Activated naive CD4-positive, alpha-beta T cell treated with anti-CD3 and anti-CD28 coated beads, Interleukin-2, amount 50 U/mL, for 16 hours (primary cell): ENCODE data around the gene WNT2.
"Not testable (repeated sequence)": the region's sequence is repeated elsewhere in the genome, so short reads cannot be mapped to it uniquely, and the experiment has no call there.

Experiments
- DNase-seq: peaks from one replicate; pipeline ENCODE4 v3.0.0-alpha.2; 2020

Gene WNT2

GRCh38 chr7:117251687-117252086, 71.2 kb downstream of the WNT2 start:
- no peak for DNase-seq

- DNase-seq, result no peak
Measured at GRCh38 chr7:117250801-117251200, 72.1 kb downstream of the WNT2 start.

- no peak for DNase-seq
Measured at GRCh38 chr7:117250245-117250644, 72.6 kb downstream of the WNT2 start.

DNA sequence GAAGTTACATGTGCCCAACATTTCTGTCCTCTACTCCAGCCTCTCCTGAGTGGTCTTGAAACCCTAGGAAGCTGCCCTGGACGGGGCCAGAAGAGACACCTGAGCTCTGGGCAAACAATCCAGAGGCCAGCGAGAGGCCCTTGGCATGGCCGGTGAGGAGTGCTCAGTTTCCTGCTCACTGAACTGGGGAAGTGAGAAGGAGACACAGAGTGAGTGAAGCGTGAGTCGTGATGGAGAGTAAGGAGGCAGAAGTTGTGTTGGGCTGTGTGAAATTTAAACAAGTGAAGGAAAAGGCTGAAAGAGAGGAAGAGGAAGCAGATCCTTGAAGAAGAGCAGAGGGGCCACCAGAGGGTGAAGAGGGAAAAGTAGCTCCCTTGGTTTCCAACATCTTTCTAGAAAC, 73.2 kb downstream of the WNT2 start:
- no peak for DNase-seq

GRCh38 chr7:117248829-117249228, 74.0 kb downstream of the WNT2 start:
- no peak for DNase-seq

- DNase-seq, result no peak
Measured at GRCh38 chr7:117247809-117248208, 75.0 kb downstream of the WNT2 start.

- DNase-seq, result not testable (repeated sequence)
Measured at GRCh38 chr7:117245703-117246102, 77.2 kb downstream of the WNT2 start.

DNA sequence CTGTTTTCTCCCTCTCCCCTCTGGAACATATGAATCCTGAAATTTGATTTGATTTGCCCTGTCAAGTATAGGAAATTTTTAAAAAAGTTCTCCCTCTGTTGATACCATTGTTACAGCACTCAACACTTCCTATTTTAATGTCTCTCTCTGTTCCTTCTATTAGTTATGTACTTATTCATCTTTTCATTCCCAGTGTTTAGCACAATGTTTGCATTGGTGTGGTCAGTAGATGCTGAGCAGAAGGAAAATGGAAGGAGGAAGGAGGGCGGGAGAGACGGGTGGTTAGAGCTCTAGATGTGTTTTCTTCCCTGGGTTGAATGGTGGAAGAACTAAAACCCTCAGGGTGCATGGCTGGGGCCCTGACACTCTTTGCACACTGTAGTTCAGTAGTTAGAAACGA, 79.5 kb downstream of the WNT2 start:
- DNase-seq, result no peak

GRCh38 chr7:117241088-117241487, 81.8 kb downstream of the WNT2 start:
- no peak for DNase-seq

- DNase-seq, result no peak
Measured at GRCh38 chr7:117238937-117239336, 83.9 kb downstream of the WNT2 start.

- DNase-seq, result no peak
Measured at GRCh38 chr7:117238472-117238871, 84.4 kb downstream of the WNT2 start.

DNA sequence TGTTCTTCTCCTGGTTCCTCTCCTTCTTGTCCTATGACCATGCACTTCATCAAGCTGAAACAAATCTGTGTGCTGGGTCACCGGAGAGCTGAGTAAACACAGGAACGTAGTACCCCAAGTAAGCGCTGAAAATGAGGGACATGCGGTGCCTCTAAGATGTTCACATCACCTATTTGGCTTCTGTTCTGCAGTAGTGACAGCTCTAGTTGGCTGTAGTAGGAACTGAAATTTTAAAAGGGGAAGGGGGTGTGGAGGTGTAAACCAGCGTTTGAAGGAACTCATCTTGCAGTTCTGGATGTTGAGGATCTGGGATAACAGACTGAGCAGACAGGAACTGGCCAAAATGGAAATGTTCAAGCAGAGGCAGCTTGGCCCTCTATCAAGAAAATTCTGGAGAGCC, 85.2 kb downstream of the WNT2 start:
- no peak for DNase-seq

DNA sequence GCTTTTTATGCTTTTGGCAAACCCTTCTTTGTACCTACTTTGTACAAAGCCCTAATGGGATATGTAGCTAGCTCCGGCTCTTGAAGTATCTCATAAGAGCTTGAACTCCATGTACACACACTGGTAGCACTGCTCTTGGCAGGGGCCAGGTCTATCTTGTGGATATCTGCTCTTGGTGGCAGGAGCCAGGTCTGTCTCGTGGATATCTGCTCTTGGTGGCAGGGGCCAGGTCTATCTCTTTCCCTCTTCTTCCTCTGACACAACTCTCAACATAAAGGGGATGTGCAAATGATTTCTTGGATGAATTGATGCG, 91.9 kb downstream of the WNT2 start:
- no peak for DNase-seq

GRCh38 chr7:117230276-117231046, 92.4 kb downstream of the WNT2 start:
- no peak for DNase-seq

DNA sequence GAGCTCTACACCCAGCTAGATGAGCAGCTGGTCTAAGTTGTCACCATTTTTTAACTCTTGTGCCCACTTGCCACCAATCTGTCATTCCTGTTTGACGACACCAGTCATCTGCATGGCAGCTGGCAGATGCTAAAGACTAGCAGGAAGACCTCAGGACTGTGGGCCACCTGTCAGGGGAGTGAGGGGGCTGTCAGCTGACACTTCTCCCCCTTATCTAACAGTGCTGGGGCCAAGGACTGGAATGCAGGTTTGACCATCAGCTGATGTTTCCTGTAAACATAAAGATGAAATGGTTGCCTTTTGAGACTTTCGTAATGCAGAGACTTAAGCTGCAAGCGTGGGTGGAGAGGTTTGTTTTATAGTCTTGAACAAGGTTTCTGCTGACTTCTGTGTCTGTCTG, 93.5 kb downstream of the WNT2 start:
- no peak for DNase-seq

DNA sequence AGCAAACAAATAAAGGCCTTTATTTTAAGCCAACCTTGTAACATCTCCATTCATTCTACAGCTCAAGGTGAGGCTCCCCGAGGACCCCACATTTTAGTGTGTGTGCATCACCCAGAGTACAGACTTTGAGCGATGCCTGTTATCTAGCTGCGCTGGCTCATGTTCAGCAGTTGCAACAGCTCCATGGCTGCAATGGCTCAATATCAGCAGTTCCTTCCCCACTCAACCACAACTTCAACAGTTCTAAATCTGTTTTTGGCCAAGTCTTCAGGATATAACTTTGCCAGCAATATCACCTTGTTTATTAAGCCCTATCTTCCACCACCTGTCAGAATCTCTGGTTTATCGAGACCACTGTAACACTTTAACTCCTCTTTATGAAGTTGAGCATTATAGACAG, 95.8 kb downstream of the WNT2 start:
- DNase-seq, result no peak

- DNase-seq, result no peak
Measured at GRCh38 chr7:117225536-117225935, 97.3 kb downstream of the WNT2 start.
